Mammary epithelial cell (primary cell): ENCODE results near the gene AMN1.

Experiments used
- CTCF ChIP-seq, 2 donors: IDR thresholded peaks in 1 of 2; conservative IDR thresholded peaks in 1 of 2; 2 replicates each; pipeline ENCODE4 v1.5.1; 2011 to 2012; ENCODE audit warnings: inconsistent platforms in 2 of 2, low read length in 2 of 2, mild to moderate bottlenecking in 2 of 2, control low read depth in 1 of 2, low read depth in 1 of 2; ENCODE audit not compliant: insufficient read depth in 1 of 2; ENCODE audit errors: extremely low read depth in 1 of 2
- EZH2 ChIP-seq: IDR thresholded peaks from 2 replicates; pipeline ENCODE4 v1.6.1; 2012; ENCODE audit warnings: low read length, inconsistent platforms, borderline replicate concordance

- TF ChIP-seq CTCF (conservative IDR thresholded peaks at IDR 0.05 in 1 of 2, IDR thresholded peaks at IDR 0.05 in 1 of 2; ENCODE audit: extremely low read depth in 1 of 2, insufficient read depth in 1 of 2, low read depth in 1 of 2, low read length in 2 of 2) (no peak), EZH2 (no peak)
Measured at GRCh38 chr12:31645924-31646323, 82.9 kb downstream of the AMN1 start.
